SKM-1 (cell line): ENCODE data around the gene DISC1.
"Not testable (repeated sequence)": the region's sequence is repeated elsewhere in the genome, so short reads cannot be mapped to it uniquely, and the experiment has no call there.

Experiments used
- DNase-seq: peaks from one replicate; lab custom pipeline; 2025; ENCODE audit not compliant: unreplicated experiment; lab: John Stamatoyannopoulos, UW

Gene DISC1

GRCh38 chr1:231872461-231872910 is 245.9 kb downstream of the DISC1 start:
- no peak for DNase-seq

DNA sequence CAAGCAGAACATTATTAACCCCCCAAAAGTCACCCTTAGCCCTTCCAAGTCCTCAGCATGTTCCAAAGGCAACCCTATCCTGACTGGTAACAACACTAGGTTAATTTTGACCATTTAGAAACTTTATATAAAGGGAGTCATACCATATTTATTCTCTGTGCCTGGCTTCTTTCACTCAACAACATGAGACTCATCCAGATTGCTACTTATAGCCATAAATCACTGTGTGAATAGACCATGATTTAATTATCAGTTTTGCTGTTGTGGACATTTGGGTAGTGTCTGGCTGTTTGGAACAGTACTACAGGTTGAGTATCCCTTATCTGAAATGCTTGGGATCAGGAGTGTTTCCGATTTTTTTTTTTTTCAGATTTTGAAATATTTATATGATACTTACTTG is 252.1 kb downstream of the DISC1 start:
- no peak for DNase-seq

DNA sequence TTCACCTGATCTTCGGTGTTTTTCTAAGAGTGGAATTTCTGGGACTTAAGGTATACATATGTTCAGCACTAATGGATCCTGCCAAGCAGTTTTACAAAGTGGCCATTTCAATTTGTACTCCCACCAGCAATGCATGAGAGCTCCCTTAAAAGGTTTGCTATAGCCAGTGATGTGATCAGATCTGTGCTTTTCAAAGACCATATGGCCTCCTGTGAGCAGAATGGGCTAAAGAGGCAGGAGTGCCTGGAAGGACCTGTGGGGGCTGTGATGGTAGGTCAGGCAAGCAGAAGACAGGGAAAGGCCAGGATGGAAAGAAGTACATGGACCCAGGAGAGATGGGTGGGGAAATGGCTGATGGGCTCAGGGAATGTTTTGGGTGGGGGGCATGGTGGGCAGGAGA is 252.7 kb downstream of the DISC1 start:
- no peak for DNase-seq

DNA sequence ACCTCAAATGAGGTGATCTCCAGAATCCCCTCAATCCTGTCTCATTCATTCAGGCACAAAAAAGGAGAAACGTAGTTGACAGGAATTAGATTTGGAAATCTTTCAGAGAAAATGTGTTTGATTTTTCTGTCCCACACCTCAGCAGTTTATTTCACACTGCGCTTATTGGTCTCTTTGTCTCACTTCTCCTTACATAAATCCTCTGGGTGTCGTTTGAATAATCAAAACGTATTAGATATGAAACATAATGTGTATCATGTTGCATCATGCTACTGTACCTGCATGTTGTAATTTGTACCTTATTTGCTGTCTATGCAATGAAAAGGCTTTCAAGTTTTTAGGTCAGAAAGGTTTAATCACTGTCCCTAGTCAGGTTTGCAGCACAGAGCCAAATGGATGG is 255.7 kb downstream of the DISC1 start:
- no peak for DNase-seq

DNA sequence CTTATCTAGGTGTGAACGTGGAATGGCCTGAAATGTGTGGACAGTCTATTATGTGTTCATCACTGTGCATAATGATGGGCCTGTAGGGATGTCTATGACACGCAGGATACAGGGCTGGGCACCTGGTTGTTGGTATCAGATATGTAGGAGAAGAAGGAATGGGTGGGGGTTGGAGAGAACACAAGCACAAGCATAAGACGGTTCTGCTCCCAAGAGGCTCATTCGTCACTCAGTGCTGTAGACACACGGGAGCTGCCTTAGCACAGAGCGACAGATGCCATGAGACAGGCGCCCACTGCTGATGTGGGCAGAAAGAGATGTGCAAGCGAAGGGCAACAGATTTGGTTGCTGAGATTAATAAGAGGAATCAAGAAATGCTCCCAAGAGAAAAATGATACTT is 256.2 kb downstream of the DISC1 start:
- no peak for DNase-seq

DNA sequence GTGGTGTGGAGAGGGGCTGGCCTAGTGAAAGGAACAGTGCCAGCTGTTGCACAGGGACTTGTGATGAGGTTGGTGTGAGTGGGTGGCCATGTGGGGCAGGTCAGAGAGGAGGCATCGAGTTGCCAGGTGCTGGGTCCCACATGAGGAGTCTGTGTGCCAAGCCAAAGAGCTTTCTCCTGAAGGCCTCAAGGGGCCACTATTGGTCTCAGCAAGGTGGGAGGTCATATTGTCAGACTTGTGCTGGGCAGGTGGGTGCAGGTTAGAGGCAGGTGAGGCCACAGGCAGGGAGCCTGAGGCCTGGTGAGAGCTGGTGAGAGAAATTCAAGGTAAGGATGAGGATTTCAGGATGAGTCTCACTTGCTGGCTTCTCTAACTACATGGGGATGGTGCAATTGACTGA is 256.8 kb downstream of the DISC1 start:
- no peak for DNase-seq

- no peak for DNase-seq
Observed at GRCh38 chr1:231885209-231885854, 258.7 kb downstream of the DISC1 start.

DNA sequence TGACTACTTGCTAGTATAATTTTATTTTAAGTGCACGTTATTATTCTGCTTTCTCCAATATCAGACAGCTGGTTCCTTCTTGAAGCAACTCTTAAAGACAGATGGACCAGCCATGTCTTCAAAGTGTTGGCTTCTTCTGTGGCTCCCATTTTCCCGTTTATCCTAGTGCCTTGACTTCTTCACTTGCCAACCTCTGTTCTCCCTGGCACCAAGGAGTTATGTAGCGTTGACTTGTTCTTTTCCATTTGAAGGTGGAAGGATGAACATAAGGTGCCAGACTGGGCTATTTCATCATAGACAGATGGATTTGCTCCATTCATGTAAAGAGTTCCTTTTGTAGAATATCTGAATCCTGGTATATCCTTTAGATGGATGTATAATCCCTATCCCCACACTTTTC is 260.6 kb downstream of the DISC1 start:
- DNase-seq = no peak

GRCh38 chr1:231887866-231888265 is 261.3 kb downstream of the DISC1 start:
- DNase-seq = no peak

DNA sequence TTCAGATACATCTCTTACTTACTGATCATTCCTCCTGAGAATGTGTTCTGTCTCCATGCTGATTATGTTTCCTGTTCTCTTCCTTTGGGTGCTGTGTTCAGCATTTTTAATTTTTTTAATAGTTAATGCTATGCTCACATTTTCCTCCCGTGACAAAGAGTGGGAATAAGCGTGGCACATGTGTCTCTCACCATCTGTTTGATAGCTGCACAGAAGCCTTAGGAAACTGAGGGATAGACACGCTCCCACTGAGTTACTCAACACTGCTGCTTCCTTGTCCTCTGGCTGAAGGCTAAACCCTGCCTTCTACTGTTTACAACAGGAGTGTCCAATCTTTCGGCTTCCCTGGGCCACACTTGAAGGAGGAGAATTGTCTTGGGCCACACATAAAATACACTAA is 264.2 kb downstream of the DISC1 start:
- no peak for DNase-seq

DNA sequence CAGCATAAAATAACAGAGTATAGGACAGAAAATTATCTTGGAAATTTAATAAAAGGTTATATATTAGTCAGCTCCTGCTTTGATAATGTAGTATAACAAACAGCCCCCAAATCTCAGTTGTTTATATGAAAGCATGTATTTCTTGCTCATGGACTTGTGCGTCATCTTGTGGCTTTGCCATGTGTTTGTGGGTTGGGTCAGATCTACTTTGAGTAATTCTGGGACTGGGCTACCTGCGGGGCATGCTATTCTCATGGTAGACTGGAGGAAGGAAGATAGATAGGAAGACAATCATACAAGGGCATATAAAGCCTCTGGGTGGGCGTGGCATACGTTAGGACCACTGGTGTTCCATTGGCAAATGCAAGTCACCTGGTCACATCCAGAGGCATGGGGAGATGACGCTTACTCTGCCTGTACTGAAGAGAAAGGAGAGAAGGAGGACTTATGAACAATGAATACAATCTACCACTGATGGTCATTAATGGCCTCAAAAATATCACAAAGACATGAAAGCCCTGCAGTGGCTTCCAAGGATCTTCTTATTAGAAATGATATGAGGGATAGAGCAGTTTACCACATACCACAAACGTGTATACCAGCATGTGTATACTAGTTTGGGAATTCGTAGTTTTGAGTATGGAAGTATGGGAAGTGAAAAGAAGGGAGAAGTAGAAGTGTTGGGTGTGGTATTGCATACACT is 267.0 kb downstream of the DISC1 start:
- DNase-seq = no peak

DNA sequence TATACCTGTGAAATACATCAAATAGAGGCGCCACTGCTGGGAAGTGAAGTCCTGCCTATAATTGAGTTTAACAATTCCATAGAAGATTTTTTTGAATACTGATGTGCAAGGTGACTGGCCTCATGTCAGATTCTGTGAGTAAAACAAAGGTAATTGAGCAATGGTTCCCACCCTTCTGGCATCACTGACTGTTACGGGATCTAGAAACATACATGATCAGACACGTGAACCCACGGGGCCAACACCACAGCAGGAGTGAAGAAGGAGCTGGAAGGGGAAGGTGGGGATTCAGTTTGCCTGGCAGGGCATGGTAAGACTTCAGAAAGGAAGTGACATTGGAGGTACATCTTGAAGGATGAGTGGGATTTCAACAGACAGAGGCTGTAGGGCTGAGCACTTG is 270.2 kb downstream of the DISC1 start:
- DNase-seq = no peak

DNA sequence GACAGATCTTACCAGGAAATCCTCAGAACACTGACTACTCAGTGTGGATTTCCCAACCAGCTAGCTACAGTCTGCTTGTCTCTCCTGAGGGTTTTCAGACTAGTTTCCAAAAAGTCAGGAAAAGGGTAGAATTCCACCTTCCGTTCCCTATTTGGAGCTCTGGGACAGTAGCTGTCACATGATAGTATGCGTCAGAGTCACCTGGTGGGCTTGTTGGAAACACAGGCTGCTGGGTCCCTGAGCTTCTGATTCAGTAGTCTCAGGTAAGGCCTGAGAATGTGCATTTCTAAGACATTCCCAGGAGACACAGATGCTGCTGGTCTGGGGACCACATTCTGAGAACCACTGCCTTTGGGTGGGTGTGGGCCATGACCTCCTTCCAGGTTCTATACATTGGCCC is 272.5 kb downstream of the DISC1 start:
- no peak for DNase-seq

DNA sequence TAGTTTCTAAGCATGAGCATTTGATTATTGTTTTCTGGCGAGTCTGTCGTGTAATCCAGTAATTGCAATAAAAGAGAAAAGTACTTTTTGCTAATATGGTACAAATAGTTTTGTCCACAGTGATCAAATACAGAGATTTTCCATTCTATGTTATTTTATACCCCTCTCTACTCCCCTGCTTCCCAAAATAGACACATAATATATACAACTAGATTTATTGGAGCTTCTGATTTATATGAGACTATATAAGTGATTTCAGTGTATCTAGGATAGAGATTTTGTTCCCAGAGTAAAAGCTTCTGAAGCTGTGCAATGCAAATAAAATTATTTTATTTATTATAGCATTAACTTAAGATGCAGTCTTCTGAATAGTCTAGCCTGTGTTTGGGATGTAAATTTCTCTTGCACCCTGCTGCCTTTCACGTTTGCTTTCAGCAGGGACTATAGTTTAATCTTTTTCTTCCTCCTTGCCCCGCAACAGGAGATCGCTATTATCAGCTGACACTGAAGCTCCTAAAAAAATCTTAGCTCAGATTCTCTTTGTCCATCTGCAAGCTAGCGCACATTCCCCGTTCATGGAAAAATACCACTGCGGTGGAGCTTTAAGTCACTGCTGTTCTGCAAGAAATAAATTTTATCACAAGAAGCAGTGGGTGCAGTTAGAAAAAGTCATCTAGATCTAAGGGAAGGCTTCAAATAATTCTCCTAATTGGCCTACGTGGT is 273.3 kb downstream of the DISC1 start:
- no peak for DNase-seq

DNA sequence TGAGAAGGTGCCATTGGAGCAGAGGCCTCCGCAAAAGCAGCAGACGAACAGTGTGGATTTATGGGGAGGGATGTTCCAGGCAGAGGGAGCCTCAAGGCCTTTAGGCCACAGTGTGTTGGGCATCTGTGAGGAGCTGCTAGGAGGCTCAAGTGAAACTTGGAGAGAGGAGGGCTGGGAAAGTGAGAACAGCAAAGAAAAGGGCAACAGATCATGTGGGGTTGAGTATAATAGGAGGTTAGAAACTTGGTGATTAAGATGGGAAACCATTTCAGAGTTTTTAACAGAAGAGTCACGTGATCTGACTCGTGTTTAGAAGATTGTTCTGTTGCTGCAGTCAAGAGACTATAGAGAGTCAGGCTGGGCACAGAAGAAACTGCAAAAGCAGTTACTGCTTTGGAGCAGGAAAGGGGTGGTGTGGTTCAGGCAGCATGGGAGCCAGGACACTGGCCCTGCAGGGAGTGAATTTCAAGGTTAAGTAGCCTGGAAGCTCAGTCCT is 277.0 kb downstream of the DISC1 start:
- no peak for DNase-seq

- not testable (repeated sequence) for DNase-seq
Observed at GRCh38 chr1:231907310-231907709, 280.7 kb downstream of the DISC1 start.

DNA sequence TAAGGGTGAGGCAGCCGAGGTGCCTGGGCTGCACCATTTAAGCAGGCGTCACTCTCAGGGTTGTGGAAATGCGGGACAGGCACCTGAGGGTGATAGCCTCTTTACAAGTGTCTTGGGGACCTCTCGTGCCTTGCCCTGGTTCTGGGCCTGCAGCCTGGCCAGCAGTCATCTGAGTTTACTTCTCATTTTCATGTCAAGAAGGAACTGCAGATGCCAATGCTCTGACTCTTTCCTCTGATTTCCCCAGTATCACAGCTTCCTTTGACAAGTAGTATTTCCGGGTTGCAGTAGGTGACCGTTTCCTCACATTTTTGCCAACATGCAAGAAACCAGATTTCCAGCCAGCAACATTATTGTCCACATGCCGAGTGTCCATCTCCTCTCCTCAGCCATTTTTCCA is 286.9 kb downstream of the DISC1 start:
- no peak for DNase-seq

- DNase-seq = no peak
Observed at GRCh38 chr1:231918239-231919015, 291.8 kb downstream of the DISC1 start.

GRCh38 chr1:231919239-231919885 is 292.8 kb downstream of the DISC1 start:
- no peak for DNase-seq

GRCh38 chr1:231919886-231920285 is 293.3 kb downstream of the DISC1 start:
- DNase-seq = no peak
